ENCODE measurements around the gene CHI3L1.

CHI3L1 gene

DNA sequence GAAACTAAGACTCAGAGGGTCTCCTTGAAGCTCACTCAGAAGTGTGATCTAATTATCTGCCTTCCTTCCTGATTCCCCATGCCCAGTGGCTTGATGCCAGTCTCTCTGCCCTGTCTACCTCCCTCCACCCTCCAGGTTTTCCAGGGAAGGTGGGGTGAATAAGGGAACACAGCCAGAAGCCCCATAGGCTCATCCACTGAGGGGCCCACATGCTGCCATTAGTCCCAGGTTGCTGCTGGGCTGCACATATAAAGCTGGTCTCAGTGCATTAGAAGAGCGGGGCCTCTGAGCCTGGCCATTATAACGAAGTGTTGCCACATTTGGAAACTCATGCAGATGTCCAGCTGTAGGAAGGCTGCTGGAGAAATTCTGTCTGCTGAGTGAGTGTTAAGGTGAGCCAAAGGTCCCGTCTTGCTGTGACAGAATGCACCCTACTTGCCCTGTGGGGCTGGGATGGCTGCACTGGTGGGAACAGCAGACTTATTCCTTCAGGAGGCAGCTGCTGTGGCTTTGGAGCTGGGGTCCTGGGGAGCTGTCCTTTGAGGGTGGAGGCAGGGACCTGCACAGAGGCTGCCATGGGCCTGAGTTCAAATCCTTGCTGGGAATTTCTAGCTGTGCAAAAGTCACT is 56.0 kb downstream of the CHI3L1 start:
- Histone ChIP-seq H3K27me3 (replicated peaks; ENCODE audit: control insufficient read depth, insufficient read depth, low read length) (peaks cover 5% of the 10 kb centered on the region), H3K4me3 (replicated peaks; ENCODE audit: low read depth, low read length) (no peak overlapping the region), H3K36me3 (ENCODE audit: control insufficient read depth, insufficient read depth, low read length) (no peaks in the 10 kb centered on the region)
- TF ChIP-seq, protein P1, sequence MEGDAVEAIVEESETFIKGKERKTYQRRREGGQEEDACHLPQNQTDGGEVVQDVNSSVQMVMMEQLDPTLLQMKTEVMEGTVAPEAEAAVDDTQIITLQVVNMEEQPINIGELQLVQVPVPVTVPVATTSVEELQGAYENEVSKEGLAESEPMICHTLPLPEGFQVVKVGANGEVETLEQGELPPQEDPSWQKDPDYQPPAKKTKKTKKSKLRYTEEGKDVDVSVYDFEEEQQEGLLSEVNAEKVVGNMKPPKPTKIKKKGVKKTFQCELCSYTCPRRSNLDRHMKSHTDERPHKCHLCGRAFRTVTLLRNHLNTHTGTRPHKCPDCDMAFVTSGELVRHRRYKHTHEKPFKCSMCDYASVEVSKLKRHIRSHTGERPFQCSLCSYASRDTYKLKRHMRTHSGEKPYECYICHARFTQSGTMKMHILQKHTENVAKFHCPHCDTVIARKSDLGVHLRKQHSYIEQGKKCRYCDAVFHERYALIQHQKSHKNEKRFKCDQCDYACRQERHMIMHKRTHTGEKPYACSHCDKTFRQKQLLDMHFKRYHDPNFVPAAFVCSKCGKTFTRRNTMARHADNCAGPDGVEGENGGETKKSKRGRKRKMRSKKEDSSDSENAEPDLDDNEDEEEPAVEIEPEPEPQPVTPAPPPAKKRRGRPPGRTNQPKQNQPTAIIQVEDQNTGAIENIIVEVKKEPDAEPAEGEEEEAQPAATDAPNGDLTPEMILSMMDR (IDR thresholded peaks at IDR 0.05; ENCODE audit: insufficient read depth, low read length, poor library complexity, severe bottlenecking): no peak
- DNase-seq (ENCODE audit: extremely low read depth, insufficient read length): no peak

DNA sequence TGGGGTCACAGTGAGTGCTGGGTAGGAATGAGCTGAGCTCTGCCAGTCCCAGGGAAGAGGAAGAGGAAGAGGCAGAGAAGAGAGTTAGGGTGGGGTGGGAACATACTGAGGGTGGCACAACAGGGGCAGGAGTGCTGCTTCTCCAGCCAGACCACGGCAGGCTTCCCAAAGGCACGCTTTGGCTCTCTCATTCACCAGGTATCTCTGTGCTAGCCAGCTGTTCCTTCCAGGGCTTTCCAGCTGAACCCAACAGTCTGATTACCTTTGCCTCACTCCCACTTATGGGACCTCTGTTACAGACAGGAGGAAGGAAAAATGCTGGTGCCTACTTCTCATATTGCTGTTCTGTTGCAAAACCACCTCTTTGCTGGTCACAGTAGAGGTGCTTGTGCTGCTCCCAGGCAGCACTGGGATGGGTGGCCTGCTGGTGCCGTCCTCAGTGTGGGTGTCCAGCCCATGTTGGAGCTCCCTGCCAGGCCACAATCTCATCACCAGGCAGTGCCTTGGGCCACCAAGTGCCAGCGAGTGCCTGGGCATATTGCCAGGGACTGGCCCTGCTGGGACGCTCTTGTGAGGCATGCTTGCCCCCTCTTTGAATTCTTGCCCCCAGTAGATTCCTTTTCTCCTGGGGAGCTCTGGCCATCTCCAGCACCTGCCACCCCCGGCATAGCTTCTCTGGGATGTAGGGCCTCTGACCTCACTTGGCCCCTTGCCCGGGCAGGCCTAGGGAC is 56.8 kb downstream of the CHI3L1 start:
- TF ChIP-seq, protein P1 (IDR thresholded peaks at IDR 0.05; ENCODE audit: insufficient read depth, low read length, poor library complexity, severe bottlenecking): no peak
- H3K4me3 ChIP-seq (replicated peaks; ENCODE audit: low read depth, low read length): no peak overlapping the region
- H3K27me3 ChIP-seq (replicated peaks; ENCODE audit: control insufficient read depth, insufficient read depth, low read length): peaks cover 8% of the 10 kb centered on the region
- DNase-seq (ENCODE audit: extremely low read depth, insufficient read length): no peak
- H3K36me3 ChIP-seq (ENCODE audit: control insufficient read depth, insufficient read depth, low read length): no peaks in the 10 kb centered on the region
